GM19240 (cell line): Measurements from ENCODE around the gene HIVEP3.

Experiments used
- DNase-seq: peaks from one replicate; pipeline ENCODE4 v3.0.0; 2011; ENCODE audit warnings: low spot score; ENCODE audit not compliant: insufficient read length

The HIVEP3 gene

GRCh38 chr1:41489561-41489960, 429.2 kb downstream of the HIVEP3 start:
- no peak for DNase-seq

GRCh38 chr1:41488040-41488951, 430.4 kb downstream of the HIVEP3 start:
- DNase-seq: no peak

GRCh38 chr1:41487126-41488039, 431.3 kb downstream of the HIVEP3 start:
- DNase-seq: peak; percentile 56

DNA sequence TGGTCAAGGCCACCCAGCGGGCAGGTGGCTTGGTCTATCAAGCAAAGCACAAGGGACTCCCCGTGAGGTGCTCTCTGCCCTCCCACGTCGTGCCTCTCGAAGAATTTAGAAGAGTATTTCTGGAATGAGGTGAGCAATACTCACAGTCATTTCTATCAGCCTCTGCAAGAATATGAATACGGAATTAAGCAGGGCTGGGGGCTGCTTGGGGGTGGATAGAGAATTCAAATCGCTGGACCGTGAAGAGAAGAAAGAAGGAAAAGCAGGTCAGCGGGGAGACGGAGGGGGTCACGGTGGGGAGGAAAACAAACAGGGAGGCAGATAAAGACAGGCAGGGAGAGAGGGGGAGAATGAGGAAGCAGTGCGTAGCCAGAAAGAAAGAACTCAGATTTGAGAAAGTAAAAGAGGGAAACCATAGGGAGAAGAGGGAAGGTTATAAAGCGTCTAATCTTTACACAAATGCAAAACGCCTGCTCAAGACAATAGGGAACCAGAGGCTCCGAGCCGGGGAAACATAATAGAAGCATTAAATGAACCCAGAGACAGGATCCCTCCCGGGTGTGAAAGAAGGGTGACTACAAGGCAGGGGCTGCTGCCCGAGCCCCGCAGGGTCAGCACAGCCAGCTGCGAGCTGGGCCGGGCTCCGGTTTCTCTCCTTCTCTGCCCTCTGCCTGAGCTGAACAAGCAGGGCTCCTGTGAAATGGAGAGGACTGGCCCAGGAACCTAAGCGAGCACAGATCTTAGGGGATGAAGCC, 432.2 kb downstream of the HIVEP3 start:
- DNase-seq: no peak

GRCh38 chr1:41486053-41486370, 432.7 kb downstream of the HIVEP3 start:
- DNase-seq: no peak

DNA sequence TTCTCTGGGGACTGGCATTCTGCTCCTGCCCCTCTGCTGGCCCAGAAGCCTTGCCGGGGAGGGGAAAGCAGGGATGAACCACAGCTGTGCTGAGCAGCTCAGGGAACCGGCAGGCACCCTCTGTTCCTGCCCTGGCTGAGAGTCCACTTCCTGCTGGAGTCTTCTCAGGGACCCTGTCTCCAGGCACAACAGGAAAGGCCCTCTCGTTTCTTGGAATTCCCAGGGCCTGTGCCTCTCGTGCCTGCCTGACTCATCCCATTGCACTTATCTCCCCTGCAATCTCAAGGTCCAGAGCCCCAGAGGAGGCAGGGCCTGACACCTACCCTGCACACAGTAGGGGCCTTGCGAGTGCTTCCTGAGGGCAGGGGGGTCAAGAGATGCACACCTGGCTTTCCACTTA, 433.1 kb downstream of the HIVEP3 start:
- DNase-seq: no peak

DNA sequence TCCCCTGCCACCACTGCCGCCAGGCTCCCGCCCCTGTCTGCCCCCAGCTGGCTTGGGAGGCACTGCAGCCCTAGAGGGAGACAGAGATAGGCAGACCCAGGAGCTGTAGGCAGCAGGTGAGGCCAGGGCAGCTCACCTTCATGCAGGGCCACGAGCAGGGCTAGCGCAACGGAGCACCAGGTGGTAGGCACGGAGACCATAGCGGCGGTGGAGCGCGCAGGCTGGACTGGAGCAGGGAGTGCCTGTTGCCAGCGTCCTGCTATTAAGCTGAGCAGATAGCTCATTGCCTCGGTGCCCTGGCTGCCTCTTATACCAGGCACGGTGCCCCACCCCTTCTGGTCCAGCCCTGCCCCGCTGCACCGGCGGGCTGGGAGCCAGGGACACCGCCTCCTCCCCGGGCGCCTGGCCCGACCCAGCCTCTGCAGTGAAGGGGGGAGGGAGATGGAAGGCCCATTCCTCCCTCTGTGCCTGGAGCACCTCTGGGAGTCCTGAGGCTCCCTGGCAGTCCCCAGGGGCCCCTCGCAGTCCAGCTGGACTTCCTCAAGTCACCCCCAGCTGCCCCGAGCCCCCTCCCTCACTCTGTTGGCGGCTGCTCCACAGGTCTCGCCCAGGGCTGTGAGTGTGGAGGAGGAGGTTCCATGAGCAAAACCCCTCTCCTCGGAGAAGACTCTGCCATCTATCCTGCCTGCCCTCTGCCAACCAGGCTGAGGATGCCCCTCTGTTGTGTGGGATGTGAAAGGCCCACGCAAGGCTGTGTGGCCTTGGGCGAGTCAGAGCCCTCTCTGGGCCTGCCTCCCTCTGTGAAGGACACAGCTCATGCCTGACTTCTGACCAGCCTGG, 434.1 kb downstream of the HIVEP3 start, which contains the start of gene EDN2:
TSS of gene EDN2 (minus strand) at position 282 of the 840 bp plus-strand sequence. CDS start at position 200, 82 bp downstream.
- no peak for DNase-seq

DNA sequence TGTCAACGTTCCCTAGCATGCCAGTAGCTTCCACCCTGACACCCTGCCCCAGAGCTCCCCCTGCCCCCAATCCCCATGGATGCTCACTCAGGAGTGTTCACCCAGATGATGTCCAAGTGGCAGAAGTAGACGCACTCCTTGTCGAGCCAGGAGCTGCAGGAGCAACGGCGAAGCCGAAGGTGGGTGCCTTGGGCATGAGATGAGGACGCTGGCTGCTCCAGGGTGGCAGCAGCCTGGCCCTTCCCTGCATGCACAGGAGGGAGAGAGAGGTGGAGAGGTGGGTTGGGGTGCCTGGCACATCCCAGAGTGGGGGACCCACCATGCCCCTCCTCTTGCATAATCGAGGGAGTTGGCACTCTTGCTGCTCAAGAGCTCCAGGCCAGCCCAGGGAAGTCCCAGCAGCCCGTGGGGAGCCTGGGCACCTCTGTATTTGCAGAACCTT, 434.7 kb downstream of the HIVEP3 start:
- no peak for DNase-seq

DNA sequence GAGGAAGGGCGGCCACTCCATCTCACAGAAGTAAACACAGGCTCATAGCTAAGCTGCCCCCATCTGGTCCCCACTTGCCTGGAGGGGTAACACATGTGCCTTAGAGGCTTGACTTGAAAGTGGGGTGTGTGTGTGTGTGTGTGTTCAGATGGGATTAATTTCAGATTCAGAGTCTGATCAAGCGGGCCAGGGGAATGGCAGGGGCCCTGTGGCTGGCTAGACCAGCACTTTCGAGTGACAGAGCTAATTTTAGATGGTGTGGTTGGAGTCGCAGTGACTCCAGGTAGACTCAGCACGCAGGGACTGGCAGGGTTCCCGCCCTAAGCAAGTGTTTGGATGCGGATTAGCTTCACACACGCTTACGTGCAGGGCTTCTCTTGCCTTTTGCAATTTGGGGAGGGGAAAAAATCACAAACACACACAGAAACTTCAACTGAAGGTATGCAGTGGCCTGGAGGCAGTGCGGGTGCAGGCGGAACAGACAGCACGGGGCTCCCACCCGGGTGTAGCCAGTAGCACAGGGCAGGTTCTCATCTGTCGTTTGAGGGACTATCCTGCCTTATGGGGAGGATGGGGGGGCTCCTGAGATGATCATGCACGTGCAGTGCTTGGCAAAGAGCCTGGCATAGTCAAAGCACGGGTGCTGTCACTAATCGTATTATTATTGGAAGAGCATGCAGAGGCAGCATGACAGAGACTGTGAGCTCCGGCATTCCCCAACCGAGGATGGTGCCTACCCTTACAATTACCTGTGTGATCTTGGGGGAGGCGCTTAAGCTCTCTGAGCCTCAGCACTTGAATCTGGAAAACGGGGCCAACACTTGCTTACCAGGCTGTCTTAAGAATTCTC, 435.5 kb downstream of the HIVEP3 start:
- no peak for DNase-seq

DNA sequence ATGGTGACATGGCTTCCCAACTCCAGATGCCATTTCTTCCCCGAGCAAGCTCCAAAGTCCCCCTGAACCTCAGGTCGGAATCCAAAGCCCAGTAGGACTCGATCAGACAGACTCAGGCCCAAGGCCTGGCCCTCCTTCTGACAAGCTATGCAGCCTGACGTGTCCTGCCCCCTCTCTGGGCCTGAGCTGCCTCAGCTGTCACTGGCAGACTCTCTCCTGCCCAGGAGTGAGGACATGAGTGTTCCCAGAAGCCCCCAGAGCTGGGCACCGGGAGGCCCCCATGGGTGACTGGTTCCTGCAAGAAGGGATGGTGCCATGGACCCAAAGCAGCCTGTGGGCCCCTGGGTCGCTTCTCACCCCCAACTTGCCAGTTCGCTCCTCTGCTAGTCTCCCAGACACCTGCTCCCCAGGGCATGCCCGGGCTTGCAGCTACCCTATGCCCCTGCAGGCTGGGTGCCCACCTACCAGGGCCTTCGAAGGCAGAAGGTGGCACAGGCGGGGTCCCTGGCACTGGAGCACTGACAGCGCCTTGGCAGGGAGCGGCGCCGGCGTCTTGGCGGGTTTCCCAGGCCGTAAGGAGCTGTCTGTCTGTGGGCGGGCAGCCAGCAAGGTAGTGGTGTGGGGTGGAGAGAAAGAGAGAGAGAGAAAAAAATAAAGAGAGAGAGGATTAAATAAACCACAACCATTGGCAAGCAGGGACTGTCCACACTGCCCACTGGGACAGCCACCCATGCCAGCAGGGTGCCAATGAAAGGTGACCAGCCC, 436.5 kb downstream of the HIVEP3 start:
- DNase-seq: no peak

DNA sequence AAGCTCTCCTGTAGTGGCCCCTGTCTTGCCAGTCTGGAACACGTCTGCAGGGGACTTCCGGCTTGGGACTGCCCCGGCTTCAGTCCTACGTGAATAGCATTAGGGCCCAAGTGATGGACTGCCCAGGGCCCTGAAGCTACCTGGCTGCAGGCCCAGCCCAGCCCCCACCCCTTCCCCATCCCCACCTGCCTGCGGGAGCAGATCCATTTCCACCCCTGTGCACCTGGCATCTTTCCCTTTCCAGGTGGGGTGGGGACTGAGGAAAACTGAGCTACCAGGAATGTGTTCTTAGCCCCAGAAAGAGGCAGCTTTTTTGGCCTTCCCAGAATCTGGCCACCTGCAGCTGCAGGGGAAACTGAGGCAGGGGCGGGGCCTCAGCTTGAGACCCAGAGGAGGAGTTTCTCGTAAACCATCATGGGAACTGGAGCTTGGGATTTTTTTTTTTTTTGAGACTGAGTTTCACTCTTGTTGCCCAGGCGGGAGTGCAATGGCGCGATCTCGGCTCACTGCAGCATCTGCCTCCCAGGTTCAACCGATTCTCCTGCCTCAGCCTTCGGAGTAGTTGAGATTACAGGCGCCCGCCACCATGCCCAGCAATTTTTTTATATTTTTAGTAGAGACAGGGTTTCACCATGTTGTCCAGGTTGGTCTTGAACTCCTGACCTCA, 437.5 kb downstream of the HIVEP3 start:
- DNase-seq: no peak

GRCh38 chr1:41480204-41481108, 438.3 kb downstream of the HIVEP3 start:
- DNase-seq: no peak

DNA sequence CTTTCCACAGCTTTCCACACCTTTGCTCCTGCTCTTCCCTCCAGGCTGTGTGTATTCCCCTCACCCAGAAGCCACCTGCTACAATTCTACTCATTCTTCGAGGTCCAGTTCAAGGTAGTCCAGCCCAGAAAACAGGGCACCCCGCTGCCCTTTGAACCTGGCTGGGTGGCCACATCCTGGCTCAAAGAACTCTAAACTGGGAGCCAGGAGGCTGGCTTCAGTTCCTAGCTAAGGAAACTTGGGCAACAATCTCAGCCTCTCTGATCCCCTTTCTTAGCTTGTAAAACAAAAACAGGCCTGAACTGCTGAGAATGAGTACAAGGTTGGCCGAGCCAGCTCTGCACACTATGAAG, 438.9 kb downstream of the HIVEP3 start:
- DNase-seq: no peak

GRCh38 chr1:41479000-41479807, 439.5 kb downstream of the HIVEP3 start:
- DNase-seq: no peak

DNA sequence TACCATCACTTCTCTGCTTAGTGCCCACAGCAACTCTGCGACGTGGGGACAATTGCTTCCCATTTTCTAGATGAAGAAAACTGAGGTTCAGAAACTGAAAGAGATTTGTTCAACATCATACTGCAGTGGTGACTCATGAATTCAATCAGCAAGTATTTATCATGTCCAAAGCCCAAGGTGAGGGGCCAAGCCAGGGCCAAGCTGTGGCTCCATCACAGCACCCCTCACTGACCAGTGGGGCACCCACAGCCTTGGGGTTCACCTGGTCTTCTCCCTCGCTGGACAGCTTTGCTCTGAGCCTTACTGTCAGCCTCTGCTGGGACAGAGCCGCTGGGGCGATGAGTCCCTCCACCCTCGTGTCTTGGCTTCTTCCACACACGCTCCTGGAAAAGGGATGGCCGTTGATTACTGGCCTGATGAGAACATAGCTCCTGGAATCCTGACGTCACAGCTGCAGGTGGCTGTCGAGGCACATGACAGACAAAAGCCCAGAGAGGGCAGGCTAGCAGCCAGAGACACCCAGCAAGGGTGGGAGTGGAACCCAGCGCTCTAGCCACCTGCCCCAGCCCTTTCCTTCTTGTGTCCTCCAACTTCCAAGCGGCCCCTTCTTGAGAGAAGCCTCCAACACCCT, 440.5 kb downstream of the HIVEP3 start:
- DNase-seq: no peak

DNA sequence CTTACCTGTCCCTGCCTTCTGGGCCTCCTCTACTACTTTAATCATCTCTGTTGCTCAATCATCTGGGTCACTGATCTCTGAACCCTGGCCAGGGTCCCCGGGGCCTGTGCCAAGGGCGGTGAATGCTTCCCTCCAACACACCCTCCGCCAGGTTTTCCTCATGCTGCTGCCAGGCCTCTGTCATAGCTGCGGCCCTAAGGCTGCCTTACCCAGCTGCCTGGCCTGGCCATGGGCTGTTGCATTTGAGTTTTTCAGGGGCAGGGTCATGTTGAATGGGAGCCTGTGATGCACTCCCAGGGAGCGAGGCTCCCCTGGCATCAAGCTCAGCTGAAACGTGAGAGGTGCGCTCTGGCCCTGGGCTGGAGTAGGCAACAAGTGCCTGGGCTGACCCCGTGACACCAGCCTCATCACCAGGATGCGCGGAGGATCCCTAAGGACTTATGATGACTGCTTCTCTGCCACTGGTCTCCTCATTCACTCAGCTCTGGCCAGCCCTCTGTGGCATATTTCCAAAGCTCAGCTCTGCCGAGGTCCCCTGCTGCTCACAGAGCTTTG, 441.8 kb downstream of the HIVEP3 start:
- no peak for DNase-seq
